Adipose tissue (tissue), 3 donors: ENCODE measurements around the gene ITFG1. TPM values are rescaled to one million over a fixed set of nuclear protein-coding genes. Genes with fewer than 3 reads are reported as not detected.
"Not testable (repeated sequence)": the region's sequence is repeated elsewhere in the genome, so short reads cannot be mapped to it uniquely, and the experiment has no call there.

Source experiments
- H3K27ac ChIP-seq: one replicate; pipeline ENCODE4 v1.5.1; 2013; ENCODE audit warnings: low read depth, low read length
- WGBS, 3 donors: extraction: QIAGEN DNeasy Blood & Tissue Kit; methylation state at CpG; one replicate each; pipeline ENCODE4 v1.1.7; 2013; 5-methylcytosine and 5-hydroxymethylcytosine counted together
- polyA plus RNA-seq, 3 donors: library from polyadenylated mRNA; stranded (reverse); fragments of 200-250 nt; gene quantifications; one replicate each; pipeline ENCODE4 v1.2.3, GENCODE V29; 2013
- donor health status: healthy with polysubstance abuse.
- donor health status: Bipolar disorder and iron deficiency.
- donor health status: healthy.

ITFG1 gene
- polyA plus RNA-seq, 3 donors: 17.6 to 26.8 (median 23.5) TPM

DNA sequence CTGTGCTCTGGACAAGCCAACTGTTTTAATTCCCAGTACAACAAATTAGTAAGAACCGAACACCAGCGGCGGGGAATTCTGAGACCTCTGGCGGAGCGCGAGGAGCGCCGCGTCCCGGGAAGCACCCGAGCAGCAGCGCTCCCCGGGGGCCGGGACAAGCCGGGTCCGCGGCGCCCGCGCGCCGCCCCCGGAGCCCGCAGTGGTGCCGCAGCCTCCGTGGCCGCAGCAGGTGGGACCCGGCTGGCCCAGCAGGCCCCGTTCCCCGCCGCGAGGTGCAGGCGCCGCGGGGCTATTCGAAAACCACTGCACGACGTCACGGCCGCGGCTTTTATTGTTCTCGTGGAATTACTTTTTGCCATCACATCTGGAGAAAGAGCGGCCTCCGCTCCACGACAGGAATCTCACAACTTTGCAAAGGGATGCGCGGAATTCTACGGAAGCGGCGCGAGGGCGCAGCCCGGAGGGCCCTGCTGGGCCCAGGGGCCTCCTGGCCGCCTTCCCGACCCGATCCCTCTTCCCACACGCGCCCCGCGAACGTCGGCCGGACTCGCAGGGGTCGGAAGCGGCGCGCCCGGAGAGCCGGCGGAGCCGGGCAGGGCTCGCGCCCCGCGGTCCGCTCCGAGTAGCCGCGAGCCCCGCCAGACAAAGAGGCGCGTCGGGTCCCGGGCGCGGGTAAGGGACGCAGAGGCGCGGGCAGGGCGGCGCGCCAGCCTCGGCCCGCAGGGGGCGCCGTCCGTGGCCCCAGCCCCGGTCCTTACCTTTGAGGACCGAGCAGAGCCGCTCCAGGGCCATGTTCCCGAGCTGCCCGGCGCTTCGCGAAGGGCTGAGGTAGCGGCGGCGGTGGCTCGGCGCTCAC lies 317.8 kb downstream of the ITFG1 start:
- WGBS, 3 donors: 0 to 1% (median 1%) methylated on average over 80 to 110 of the region's 111 CpGs
- no peak overlapping the region for H3K27ac ChIP-seq

DNA sequence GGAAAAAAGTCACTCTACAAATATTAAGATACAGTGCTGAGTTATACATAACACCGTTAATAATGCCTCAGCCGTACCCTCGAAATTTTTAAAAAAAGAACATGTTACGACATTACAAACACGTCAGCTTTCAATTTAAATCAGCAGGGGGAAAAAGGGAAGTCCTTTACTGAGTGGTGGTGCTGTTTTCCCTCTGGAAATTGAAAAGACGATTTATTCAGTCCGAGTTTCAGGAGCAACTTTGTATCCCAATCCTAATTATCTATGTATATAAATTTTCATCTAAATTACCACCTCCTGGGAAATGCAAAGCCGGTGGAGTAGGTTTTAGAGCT lies 318.4 kb downstream of the ITFG1 start:
- WGBS, 3 donors: 1 to 6% (median 2%) methylated on average over 8 of the region's 8 CpGs
- H3K27ac ChIP-seq: no peak overlapping the region

DNA sequence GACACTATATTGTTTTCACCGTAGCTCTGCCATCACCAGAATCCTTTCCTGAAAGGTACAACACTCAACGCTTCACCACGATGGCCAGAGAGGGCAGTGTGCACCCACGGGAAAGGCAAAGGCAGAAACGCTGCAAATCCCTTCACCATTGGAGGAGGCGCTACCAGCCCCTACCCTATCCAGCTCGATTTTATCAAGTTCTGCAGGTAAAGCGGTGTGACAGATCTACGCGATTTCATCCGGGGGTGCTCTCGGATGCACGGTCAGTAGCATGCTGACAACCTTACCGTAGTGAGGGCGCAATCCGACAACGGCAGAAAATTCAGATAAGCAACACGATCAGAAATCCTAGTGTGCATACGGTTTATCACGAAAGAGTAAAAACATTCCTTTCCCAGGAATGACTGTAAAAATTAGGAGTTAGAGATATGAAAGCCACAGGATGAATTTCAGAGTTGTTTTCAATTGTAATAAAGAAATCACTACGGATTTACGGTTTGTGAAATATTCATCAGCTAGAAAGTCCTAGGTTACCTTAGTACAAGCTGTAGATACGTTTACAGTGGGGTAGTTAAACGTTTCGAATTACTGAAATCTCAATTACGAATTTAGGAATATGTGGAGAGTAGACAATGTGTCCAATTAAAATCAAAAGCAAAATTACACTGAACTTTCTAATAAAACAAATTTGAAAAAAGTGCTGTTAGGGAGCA lies 318.9 kb downstream of the ITFG1 start:
- H3K27ac ChIP-seq: no peak overlapping the region
- WGBS, 3 donors: 2 to 3% (median 2%) methylated on average over 26 of the region's 26 CpGs

DNA sequence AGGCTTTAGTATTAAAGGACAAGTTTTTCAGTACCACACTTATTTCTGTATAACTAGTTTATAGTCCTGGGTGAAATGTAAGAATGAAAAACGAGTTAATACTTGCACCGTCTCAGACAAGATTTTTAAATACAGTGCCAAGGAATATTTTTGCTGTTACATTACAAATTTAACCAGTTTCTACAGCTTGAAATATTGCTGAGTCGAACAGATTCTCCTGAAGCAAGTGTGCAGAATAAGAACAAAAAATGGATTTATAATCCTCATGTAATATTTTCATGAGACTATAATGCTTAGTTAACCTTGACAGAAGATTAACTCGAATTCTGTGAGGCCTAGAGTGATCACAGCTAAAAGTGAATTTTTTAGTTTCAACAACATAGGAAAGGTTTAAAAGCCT lies 320.2 kb downstream of the ITFG1 start:
- no peak overlapping the region for H3K27ac ChIP-seq
- 69 to 79% (median 76%) methylated on average over 4 of the region's 4 CpGs for WGBS, 3 donors

DNA sequence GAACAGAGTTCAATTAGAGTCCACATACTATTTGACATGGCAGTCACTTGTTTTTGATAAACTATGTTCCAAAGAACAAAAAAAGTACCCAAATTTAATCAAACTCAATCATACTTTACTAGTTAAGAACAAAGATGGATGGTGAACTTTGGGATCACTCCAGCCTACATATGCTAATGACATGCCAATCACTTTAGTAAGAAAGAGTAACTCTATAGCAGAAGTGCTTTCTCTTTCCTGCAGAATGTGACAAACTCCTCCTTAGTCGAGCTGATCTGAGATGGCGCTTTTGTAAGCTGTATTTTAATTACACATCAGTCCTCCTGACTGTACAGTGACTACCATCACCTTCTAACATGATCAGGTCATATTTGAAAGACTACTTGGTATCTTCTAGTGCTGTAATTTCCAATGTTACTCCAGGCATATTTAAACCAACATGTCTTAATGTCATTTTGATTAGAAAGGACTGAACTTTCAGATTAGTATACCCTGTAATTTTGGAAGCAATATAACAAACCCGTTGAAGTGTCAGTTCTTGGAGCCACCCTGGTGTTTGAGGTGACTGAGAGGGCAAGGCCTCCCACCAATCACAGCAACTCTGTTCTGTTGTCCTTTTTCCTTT lies 321.2 kb downstream of the ITFG1 start:
- H3K27ac ChIP-seq: no peak overlapping the region
- WGBS, 3 donors: 70 to 74% (median 71%) methylated on average over 3 of the region's 3 CpGs

DNA sequence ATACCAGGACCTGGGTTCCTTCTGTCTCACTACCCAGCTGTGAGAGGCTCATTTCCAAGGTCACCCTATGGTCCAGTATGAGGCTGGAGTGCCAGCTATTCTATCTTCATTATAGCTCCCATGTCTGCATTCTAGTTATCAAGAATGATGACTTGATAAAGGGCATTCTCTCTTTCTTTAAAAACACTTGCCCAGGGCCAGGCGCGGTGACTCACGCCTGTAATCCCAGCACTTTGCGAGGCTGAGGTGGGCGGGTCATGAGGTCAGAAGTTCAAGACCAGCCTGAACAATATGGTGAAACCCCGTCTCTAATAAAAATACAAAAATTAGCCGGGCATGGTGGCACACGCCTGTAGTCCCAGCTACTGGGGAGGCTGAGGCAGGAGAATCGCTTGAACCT lies 322.9 kb downstream of the ITFG1 start:
- 84 to 96% (median 94%) methylated on average over 9 of the region's 9 CpGs for WGBS, 3 donors
- H3K27ac ChIP-seq: not testable (repeated sequence)

DNA sequence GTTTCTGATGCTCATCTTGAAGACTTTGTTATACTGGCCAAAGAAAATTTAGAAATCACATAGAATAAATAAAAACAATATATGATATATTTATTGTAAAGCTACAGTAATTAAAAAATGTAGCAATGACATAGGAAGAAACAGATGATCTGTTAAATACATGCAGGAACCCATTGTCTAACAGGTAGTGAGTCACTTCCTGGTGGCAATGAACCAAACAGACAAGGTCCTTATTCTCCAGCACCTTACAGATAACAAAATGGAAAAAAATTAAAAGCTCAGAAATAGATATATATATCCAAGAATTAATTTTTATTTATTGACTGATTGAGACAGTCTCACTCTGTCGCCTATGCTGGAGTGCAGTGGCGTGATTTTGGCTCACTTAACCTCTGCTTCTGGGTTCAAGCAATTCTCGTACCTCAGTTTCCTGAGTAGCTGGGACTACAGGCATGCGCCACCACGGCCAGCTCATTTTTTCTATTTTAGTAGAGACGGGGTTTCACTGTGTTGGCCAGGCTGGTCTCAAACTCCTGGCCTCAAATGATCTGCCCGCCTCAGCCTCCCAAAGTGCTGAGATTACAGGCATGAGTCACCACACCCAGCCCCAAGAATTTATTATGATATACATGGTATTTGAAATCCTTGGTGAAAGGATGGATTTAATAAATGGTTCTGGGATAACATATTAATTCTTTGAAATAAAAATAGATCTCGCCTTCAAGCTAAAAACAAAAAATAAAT lies 324.6 kb downstream of the ITFG1 start:
- WGBS, 3 donors: 71 to 86% (median 75%) methylated on average over 8 of the region's 8 CpGs
- no peak overlapping the region for H3K27ac ChIP-seq

DNA sequence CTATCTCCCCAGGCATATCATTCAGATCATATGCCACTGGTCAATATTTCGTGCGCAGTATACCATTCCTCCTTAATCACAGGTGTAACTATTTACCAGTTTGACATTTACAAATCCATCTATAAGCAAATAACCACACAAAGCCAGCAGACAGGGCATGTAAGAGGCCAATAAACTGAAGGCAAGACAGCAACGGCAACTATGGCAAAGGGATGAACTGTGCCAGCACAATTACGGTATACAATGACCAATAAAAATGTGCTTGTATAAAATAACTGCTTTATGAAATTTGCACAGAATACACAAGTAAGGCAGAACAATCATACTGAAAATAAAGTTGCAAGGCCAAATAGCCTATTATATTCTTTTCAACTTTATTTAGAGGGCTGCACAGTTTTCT lies 326.3 kb downstream of the ITFG1 start:
- 82 to 94% (median 94%) methylated on average over 4 of the region's 4 CpGs for WGBS, 3 donors
- no peak overlapping the region for H3K27ac ChIP-seq

DNA sequence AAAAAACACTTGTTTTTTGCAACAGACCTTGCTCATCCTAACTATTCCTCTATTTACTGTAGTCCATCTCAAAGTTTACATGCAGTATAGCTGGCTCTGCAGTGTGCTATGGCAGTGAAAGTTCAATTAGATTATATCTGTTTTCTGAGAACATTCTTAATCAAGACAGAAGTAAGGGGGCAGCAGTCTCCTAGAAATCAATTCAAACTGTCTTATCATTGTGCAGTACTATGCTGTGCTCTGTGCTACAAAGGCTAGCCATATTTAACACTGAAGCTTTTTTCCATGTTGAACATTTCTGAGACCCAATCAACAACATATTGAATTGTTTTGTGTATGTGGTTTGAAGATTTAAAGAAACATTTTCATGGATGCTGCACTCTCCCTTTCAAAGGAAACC lies 328.6 kb downstream of the ITFG1 start:
- H3K27ac ChIP-seq: no peak overlapping the region

DNA sequence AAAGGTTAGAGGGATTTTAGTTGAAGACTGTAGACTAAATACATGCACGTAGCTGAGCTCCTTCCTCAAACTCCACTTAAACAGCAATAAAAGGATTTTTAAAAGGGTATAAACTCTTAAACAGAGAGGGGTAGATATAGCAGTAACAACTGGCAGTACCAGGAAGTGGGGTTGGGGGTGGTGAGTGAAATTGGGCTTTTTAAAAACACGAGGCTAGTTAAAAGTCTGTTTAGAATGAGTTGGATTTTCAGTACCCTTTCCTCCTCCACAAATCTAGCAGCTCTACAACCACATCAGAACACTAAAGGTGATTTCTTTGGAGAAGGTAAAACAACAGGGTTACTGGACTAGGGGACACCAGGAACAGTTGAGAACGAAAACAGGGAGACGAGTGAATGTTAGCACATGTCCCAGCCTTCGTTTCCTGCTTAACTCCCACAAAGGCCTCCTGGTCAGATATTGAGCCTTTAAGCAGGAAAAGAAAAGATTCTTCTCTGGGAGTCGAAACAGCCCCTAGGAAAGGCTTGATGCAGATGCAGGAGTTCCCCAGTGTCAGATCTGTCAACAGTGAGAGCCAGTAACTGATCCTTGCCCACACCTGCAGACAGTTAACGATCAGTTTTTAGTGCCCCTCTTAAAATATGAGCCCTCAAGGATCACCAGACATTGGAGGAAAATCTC lies 331.0 kb downstream of the ITFG1 start:
- no peak overlapping the region for H3K27ac ChIP-seq
- 74 to 89% (median 75%) methylated on average over 7 of the region's 7 CpGs for WGBS, 3 donors

DNA sequence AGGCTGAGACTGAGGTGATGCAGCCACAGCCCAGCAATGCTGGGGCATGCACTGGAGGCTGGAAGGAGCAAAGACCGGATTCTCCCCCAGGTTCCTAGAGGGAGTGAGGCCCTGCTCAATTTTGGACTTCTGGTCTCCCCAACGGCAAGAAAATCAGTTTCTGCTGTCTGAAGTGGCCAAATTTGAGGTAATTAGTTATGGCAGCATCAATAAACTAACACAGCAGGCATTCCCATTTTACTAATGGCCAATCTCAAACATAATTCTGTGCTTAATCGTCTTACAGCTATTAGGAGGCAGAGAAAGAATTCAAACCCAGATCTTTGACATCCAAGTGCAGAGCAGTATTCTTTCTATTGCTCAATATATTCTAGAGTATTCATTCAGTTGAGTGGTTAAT lies 333.3 kb downstream of the ITFG1 start:
- whole genome bisulfite sequencing, 3 donors: 87 to 90% (median 87%) methylated on average over 3 of the region's 3 CpGs

DNA sequence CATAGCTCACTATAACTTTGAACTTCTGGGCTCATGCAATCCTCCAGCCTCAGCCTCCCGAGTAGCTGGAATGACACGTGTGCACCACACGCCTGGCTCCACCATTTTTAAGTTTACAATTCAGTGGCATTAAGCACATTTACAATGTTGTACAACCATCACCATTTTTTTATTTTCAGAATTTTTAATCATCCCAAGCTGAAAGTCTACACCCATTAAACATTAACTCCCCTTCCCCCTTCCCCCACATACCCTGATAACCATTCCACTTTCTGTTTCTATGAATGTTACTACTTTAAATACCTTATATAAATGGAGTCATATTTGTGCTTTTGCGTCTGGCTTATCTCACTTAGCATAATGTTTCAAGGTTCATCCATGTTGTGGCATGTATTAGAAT lies 335.1 kb downstream of the ITFG1 start:
- WGBS, 3 donors: 66 to 91% (median 89%) methylated on average over 4 of the region's 4 CpGs
- H3K27ac ChIP-seq: no peak overlapping the region

More for the DNA sequence above, 333.3 kb downstream of the ITFG1 start:
- no peak overlapping the region for H3K27ac ChIP-seq

DNA sequence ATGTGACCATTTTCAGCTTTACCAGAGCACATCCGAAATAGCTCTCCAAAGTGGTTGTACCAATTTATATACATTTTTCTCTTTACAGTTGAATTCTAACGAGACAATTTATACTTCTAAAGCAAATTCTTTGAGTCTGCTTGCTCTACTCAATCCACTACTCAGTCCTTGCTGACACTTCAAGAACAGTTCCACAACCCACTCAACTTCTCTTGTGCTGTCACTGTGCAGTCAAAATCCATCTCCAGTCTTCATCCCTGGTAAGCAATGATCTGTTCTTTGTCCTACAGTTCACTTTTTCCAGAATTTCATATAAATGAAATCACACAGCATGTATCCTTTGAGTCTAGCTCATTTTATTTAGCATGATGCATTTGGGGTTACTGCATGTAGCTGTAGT lies 347.7 kb downstream of the ITFG1 start:
- 85 to 92% (median 88%) methylated on average over 2 of the region's 2 CpGs for WGBS, 3 donors
- no peak overlapping the region for H3K27ac ChIP-seq

DNA sequence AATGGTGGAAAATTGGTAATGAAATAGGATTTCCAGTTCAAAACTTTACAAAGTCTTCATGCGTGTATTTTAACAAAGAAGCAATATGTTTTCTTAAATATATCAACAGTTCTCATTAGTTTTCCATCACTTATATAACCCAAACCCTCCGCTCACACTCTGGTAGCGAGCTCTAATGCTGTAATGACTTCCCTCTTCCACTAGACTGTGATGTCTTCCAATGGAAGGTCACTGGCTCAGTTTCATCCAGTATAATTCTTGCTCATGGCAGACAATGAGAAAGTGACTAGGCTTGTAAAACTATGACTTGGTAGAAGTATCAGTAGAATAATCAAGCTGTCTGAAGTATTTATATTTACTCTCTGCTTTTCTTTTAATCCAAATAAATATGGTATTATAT lies 349.9 kb downstream of the ITFG1 start:
- 93 to 97% (median 95%) methylated on average over 3 of the region's 3 CpGs for WGBS, 3 donors

DNA sequence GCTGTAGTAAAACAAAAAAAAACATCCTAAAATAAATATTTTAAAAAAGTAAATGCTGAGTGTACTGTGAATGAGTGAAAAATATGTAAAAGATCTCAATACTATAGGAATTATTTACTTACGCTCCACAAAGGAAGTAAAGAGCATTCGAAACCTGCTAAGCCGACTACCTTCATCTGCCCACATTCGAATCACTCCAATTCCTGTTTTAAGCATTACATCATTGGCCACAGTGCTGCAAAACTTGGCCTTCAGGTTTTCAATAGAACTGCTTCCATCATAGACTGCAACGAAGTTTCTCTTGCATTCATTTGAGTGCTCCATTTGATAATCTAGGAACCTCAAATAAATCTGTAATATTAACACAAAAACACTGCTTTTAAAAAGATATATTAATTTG lies 351.5 kb downstream of the ITFG1 start:
- H3K27ac ChIP-seq: no peak overlapping the region
- whole genome bisulfite sequencing, 3 donors: 57 to 84% (median 64%) methylated on average over 5 of the region's 5 CpGs

More for the DNA sequence above, 349.9 kb downstream of the ITFG1 start:
- no peak overlapping the region for H3K27ac ChIP-seq
